Small intestine (tissue), 16 donors: ENCODE data around the gene PFKP. TPM values are rescaled to one million over a fixed set of nuclear protein-coding genes. Genes with fewer than 3 reads are reported as not detected.
A peak's percentile ranks its signal among the peaks of the same experiment; 100 is the strongest.

Experiments
- DNase-seq, 2 donors: peaks; one replicate each; pipeline versions ENCODE4 v3.0.0 to v3.0.0-alpha.2; 2013
- FAIRE-seq: peaks from 2 replicates; lab custom pipeline; 2012; peaks lifted over from hg19 to GRCh38; lab: Jason Lieb, UNC
- H3K27ac ChIP-seq, 3 donors: one replicate each; pipeline ENCODE4 v1.5.1; 2013; ENCODE audit warnings: low read length in 2 of 3, mild to moderate bottlenecking in 2 of 3, control low read depth in 1 of 3, inconsistent platforms in 1 of 3, low read depth in 1 of 3, moderate library complexity in 1 of 3
- H3K27me3 ChIP-seq, 3 donors: one replicate each; pipeline ENCODE4 v1.6.1; 2013; ENCODE audit warnings: low read length in 3 of 3, inconsistent platforms in 1 of 3; ENCODE audit not compliant: control insufficient read depth in 3 of 3, insufficient read depth in 3 of 3
- H3K36me3 ChIP-seq, 3 donors: one replicate each; pipeline ENCODE4 v1.6.1; 2013; ENCODE audit warnings: low read length in 3 of 3, inconsistent platforms in 1 of 3, low read depth in 1 of 3, mild to moderate bottlenecking in 1 of 3, moderate library complexity in 1 of 3; ENCODE audit not compliant: control insufficient read depth in 3 of 3, insufficient read depth in 2 of 3
- H3K4me1 ChIP-seq, 3 donors: one replicate each; pipeline ENCODE4 v1.6.1; 2013; ENCODE audit warnings: low read length in 2 of 3, inconsistent platforms in 1 of 3, low read depth in 1 of 3, mild to moderate bottlenecking in 1 of 3, moderate library complexity in 1 of 3; ENCODE audit not compliant: control insufficient read depth in 3 of 3, insufficient read depth in 2 of 3
- H3K4me3 ChIP-seq, 3 donors: one replicate each; pipeline ENCODE4 v1.5.1; 2013; ENCODE audit warnings: low read length in 3 of 3, control low read depth in 1 of 3, inconsistent platforms in 1 of 3, low read depth in 1 of 3, mild to moderate bottlenecking in 1 of 3, moderate library complexity in 1 of 3
- H3K9me3 ChIP-seq, 2 donors: one replicate each; pipeline ENCODE4 v1.6.1; 2013; ENCODE audit warnings: low read depth in 1 of 2, low read length in 1 of 2; ENCODE audit not compliant: control insufficient read depth in 2 of 2, insufficient read depth in 1 of 2
- WGBS, 3 donors: extraction: QIAGEN DNeasy Blood & Tissue Kit; methylation state at CpG; one replicate each; pipeline ENCODE4 v1.1.7; 2013; 5-methylcytosine and 5-hydroxymethylcytosine counted together
- long read RNA-seq, 10 donors: transcript quantifications; one replicate each; lab custom pipeline, GENCODE V29; 2026
- polyA plus RNA-seq, 4 donors: library from polyadenylated mRNA; stranded (reverse) in 3 of 4; unstranded in 1 of 4; fragments of 200-250 nt in 3 of 4; fragments of 120-200 nt in 1 of 4; gene quantifications; one replicate each; pipeline versions ENCODE4 v1.2.1 to v1.2.3, GENCODE V29; 2013
- donor health status: healthy with polysubstance abuse.
- donor health status: control.
- donor health status: control.
- donor health status: Bipolar disorder and iron deficiency.
- donor health status: healthy.

The PFKP gene
- polyA plus RNA-seq: 100 to 1,000 TPM in 1 of 4 donors, 10 to 100 TPM in 3; 10.7 to 154 (median 73.9) TPM
- long read RNA-seq, donor 1, partial matches to known transcripts: 6 of 9 reads
- long read RNA-seq, donor 1, other reads (novel, unspliced or antisense): 0 of 9 reads
- long read RNA-seq, donor 2, partial matches to known transcripts: 8 of 10 reads
- long read RNA-seq, donor 2, other reads (novel, unspliced or antisense): 0 of 10 reads
- long read RNA-seq, donor 3, partial matches to known transcripts: 40 of 43 reads
- long read RNA-seq, donor 3, other reads (novel, unspliced or antisense): 0 of 43 reads
- long read RNA-seq, donor 4: 0 reads
- long read RNA-seq, donor 5: 0 reads
- long read RNA-seq, donor 6, partial matches to known transcripts: 12 of 16 reads
- long read RNA-seq, donor 6, other reads (novel, unspliced or antisense): 0 of 16 reads
- long read RNA-seq, donor 7: 0 reads
- long read RNA-seq, donor 8: 0 reads
- long read RNA-seq, donor 9: 0 reads
- long read RNA-seq, donor 10, transcript PFKP-203 (22 exons, 2,654 nt): major isoform, 5 of 37 reads
- long read RNA-seq, donor 10, partial matches to known transcripts: 28 of 37 reads
- long read RNA-seq, donor 10, other reads (novel, unspliced or antisense): 0 of 37 reads

DNA sequence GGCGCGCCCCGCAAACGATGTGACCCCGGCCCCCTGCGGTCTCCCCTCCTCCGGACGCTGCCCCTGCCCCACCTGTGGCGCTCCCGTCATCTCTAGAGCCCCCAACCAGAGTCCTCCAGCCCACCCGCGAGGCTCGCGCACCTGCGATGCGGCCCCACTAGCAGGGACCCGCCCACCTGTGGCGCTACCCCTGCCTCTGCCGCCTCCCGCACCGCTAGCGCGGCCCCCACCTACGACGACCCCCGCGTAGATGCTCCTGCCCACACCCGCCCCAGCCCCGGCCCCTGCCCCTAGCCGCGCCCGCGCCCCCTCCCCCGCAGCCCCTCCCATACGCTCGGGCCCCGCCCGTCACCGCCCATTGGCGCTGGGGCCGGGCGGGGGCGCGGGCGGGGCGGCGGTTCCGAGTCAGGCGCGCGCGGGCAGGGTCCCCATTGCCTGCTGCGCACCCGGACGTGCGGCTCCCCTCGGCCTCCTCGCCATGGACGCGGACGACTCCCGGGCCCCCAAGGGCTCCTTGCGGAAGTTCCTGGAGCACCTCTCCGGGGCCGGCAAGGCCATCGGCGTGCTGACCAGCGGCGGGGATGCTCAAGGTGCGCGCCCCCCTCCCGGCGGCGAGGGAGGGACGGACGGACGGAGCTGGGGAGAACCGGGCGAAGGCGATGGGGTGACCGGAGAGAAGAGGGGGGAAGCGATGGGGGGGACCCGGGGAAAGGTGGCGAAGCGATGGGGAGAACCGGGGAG is at the start of gene PFKP:
Gene PFKP, plus strand, starts transcription at position 431 of the 741 bp plus-strand sequence. Its CDS starts 48 bp downstream, at position 479.
- 1% methylated on average over 58 to 86 of the region's 86 CpGs for WGBS, 3 donors
- Histone ChIP-seq H3K27me3 (peaks cover 0 to 34% (median 0%) of the 10 kb centered on the region in 3 donors), H3K36me3 (peaks cover 0 to 8% (median 0%) of the 10 kb centered on the region in 3 donors), H3K4me3 (peak within 1 kb of the TSS; percentile 71 to 96 (median 77)), H3K9me3 (no peaks in the 10 kb centered on the region), H3K4me1 (peaks cover 0 to 12% (median 2%) of the 10 kb centered on the region in 3 donors), H3K27ac (peak within 1 kb of the TSS; percentile 12 to 86 (median 58))
- DNase-seq (peak; percentile 28 to 62), FAIRE-seq (no peak)

DNA sequence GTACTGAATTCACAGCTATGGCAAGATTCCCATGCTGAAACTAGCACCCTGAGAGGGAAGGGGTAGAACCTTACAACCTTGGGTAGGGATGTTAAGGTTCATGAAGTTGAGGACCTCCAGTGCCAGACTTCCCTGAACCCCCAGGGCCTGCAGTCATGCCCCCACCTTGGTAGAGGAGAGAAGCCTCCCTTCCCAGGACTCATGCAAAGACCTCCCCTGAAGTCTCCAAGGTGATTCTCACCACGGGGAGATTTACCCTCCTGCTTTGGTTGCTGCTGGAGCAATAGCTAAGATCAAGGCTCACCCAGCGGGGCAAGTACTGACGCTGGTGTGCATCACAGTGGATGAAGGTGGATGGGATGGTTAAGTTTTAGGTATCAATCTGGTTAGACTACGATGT is 49.1 kb upstream of the PFKP start:
- no peak for DNase-seq
- Histone ChIP-seq H3K4me3 (no peak overlapping the region), H3K27me3 (no peaks in the 10 kb centered on the region), H3K4me1 (peaks cover 0 to 8% (median 0%) of the 10 kb centered on the region in 3 donors), H3K36me3 (no peaks in the 10 kb centered on the region), H3K9me3 (peaks cover 0 to 10% of the 10 kb centered on the region in 2 donors), H3K27ac (no peak overlapping the region)
- 66 to 76% (median 74%) methylated on average over 4 of the region's 4 CpGs for WGBS, 3 donors
- no peak for FAIRE-seq

DNA sequence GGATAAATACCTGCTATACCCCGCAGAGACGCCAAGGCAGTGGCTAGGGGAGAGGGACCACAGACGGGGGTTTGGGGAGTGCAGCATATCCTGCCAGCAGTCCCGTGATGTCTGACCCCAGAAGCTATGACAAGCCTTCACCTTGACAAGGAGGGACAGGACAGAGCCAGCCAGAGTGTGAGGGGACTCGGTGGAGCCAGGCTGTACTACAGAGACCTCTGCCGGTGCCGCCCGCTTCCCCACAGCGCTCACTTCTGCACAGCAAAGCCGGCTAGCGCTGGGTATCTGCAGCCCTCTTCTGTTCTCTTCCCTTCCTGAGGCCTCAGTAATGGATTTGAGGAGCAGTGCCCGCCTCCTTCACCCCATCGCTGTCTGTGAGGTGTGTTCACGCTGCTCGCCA is 47.0 kb upstream of the PFKP start:
- H3K36me3 ChIP-seq: no peaks in the 10 kb centered on the region
- peaks cover 0 to 14% of the 10 kb centered on the region in 2 donors for H3K9me3 ChIP-seq
- H3K27me3 ChIP-seq: no peaks in the 10 kb centered on the region
- DNase-seq (no peak), FAIRE-seq (no peak)
- H3K4me3 ChIP-seq: no peak overlapping the region
- H3K27ac ChIP-seq: no peak overlapping the region
- peaks cover 0 to under 1% (median 0%) of the 10 kb centered on the region in 3 donors for H3K4me1 ChIP-seq
- 90 to 93% (median 92%) methylated on average over 15 of the region's 15 CpGs for WGBS, 3 donors

DNA sequence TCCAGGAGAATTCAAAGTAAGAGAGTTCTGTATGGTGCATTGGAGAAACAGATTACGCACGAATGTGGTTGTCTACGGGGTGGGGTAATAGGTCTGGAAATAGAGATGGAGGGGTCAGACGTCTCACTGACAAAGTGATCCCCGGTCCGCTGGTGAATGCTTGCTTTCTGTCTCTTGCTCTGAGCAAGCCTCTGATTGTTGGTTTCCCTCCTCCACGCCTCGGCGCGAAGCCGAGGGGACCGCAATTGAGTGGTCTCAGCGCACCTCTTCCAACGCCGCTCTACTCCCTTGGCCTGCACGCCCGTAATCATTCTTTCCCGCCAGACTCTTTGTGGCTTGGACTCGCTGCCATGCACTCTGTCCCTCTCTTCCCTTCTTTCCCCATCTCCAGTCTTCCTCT is 46.5 kb upstream of the PFKP start:
- Histone ChIP-seq H3K27me3 (no peaks in the 10 kb centered on the region), H3K4me3 (no peak overlapping the region), H3K36me3 (no peaks in the 10 kb centered on the region), H3K9me3 (peaks cover 0 to 14% of the 10 kb centered on the region in 2 donors), H3K4me1 (no peaks in the 10 kb centered on the region), H3K27ac (no peak overlapping the region)
- FAIRE-seq: no peak
- WGBS, 3 donors: 91 to 93% (median 92%) methylated on average over 19 of the region's 19 CpGs
- DNase-seq: no peak

DNA sequence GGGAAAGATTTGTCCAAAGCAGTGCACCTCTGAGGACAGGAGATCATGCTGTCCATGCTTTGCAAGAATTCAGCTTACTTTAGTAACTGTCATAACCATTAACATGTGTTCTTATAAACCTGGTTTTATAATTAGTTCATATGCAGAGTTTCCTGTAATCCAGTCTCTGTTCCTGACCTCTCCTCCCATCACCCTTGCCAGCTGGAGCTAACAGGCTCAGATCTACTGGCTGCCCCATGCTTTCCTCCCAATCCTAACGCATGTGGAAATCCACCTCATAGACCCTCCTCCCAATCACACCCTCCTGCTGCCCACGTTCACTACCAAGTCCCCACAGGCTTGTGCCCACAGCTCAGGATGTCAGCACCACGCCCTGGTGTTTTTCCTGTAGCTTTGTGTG is 45.3 kb upstream of the PFKP start:
- no peak for DNase-seq
- H3K27ac ChIP-seq: no peak overlapping the region
- H3K4me3 ChIP-seq: no peak overlapping the region
- no peaks in the 10 kb centered on the region for H3K36me3 ChIP-seq
- H3K27me3 ChIP-seq: no peaks in the 10 kb centered on the region
- no peak for FAIRE-seq
- peaks cover 0 to 14% of the 10 kb centered on the region in 2 donors for H3K9me3 ChIP-seq
- no peaks in the 10 kb centered on the region for H3K4me1 ChIP-seq
- 53 to 68% (median 58%) methylated on average over 3 of the region's 3 CpGs for WGBS, 3 donors

DNA sequence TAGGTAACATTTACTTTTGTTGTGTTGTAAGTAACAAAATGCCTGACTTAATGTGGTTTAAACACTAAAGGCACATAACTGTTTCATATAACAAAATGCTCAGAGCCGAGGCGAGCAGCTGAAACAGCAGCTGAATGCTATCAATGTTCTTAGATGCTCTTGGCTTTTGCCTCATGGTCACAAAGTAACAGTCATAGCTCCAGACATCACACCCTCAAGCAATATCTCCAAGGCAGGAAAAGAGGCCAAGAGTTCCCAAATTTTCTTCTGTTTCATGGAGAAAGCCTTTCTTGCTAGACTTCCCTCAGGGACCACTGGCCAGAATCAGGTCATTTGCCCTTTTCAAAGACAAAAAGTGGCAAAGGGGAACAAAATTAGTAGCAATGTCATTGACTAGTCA is 43.5 kb upstream of the PFKP start:
- Histone ChIP-seq H3K36me3 (no peaks in the 10 kb centered on the region), H3K4me3 (no peak overlapping the region), H3K9me3 (peaks cover 0 to 12% of the 10 kb centered on the region in 2 donors), H3K27ac (no peak overlapping the region), H3K4me1 (no peaks in the 10 kb centered on the region), H3K27me3 (peaks cover 0 to 2% (median 0%) of the 10 kb centered on the region in 3 donors)
- WGBS, 3 donors: 88 to 98% (median 96%) methylated on average over 2 of the region's 2 CpGs
- DNase-seq (no peak), FAIRE-seq (no peak)

DNA sequence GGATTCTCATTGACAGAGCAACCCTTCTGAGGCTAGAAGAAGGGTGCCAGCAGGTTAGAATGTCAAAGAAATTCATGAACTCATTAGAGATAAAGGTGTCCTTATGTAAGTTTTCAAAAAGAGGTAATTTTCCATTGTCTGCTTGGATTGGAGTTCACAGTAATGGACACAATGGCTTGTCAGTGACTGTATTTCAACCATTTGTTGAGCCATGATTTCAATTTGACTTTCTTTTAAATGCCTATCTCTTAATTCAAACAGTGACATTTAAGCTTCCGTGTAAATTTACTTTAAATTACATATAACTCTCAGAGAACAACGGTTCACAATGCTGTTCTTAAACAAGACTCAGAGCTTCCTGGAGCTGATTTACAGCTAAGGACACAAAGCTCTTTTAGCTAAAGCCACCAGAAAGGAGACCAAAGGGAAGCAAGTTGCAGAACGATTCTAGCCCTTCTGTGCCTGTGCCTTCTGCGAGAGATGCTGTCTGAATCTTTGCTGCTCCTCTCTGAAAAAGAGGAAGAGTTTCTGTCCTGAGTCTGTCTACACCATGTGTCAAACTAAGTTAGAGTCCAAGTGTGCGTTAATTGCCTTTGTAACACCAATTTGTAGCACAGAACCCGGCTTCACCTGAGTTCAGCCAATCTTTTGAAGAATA is 42.2 kb upstream of the PFKP start:
- Histone ChIP-seq H3K4me3 (no peak overlapping the region), H3K9me3 (peaks cover 0 to 4% of the 10 kb centered on the region in 2 donors), H3K4me1 (no peaks in the 10 kb centered on the region), H3K27ac (no peak overlapping the region), H3K36me3 (no peaks in the 10 kb centered on the region), H3K27me3 (peaks cover 0 to 2% (median 0%) of the 10 kb centered on the region in 3 donors)
- FAIRE-seq: no peak
- 57 to 66% (median 66%) methylated on average over 6 of the region's 6 CpGs for WGBS, 3 donors
- DNase-seq: no peak

DNA sequence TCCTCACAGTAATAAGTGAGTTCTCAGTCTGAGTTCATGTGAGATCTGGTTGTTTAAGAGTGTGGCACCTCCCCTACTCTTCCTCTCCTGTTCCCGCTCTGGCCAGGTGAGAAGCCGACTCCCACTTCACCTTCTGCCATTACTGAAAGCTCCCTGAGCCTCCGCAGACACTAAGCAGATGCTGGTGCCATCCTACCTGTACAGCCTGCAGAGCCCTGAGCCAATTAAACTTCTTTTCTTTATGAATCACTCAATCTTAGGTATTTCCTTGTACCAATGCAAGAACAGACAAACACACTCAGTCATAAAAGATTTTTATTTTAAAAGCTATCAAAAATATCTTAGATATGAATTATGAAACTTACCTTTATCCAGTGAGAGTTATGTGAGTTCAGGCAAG is 39.5 kb upstream of the PFKP start:
- FAIRE-seq (no peak), DNase-seq (no peak)
- Histone ChIP-seq H3K4me3 (no peak overlapping the region), H3K9me3 (peaks cover 0 to 4% of the 10 kb centered on the region in 2 donors), H3K27me3 (peaks cover 0 to 2% (median 0%) of the 10 kb centered on the region in 3 donors), H3K4me1 (no peaks in the 10 kb centered on the region), H3K27ac (no peak overlapping the region), H3K36me3 (no peaks in the 10 kb centered on the region)
- WGBS, 3 donors: 48 to 73% (median 51%) methylated on average over 3 of the region's 3 CpGs
